Measurements from ENCODE around the gene RPS28. TPM values are rescaled to one million over a fixed set of nuclear protein-coding genes. Genes with fewer than 3 reads are reported as not detected.
A peak's percentile ranks its signal among the peaks of the same experiment; 100 is the strongest.

The RPS28 gene
- total RNA-seq, 1 experiment from 2014 or later = 1,301 TPM

- intact Hi-C loops (cut with micrococcal nuclease; ENCODE audit: unreplicated experiment) = no loop called here
- no peaks in the 10 kb centered on the region for H3K27me3 ChIP-seq (replicated peaks; ENCODE audit: insufficient read depth, low read depth, low read length, poor library complexity)
- peaks cover 22% of the 10 kb centered on the region for H3K4me1 ChIP-seq (ENCODE audit: insufficient read depth, low read length, poor library complexity, severe bottlenecking)
- ChIA-PET POLR2A (ENCODE audit: low non-redundant PET) (no interaction called here), CTCF (no interaction called here)
- no peaks in the 10 kb centered on the region for H3K9me3 ChIP-seq (ENCODE audit: low read depth, low read length, poor library complexity, severe bottlenecking)
- H3K27ac ChIP-seq (ENCODE audit: low read depth, low read length, poor library complexity, severe bottlenecking) = peak overlapping the region; percentile 93
- no TSS peak for BruUV-seq (replicated peaks)
- peak overlapping the region; percentile 89 for H3K4me3 ChIP-seq (ENCODE audit: low read depth, low read length, poor library complexity, severe bottlenecking)
- peaks cover 27% of the 10 kb centered on the region for H3K36me3 ChIP-seq (ENCODE audit: insufficient read depth, low read length, poor library complexity, severe bottlenecking)
- no peak for TF ChIP-seq EZH2 (IDR thresholded peaks at IDR 0.05; ENCODE audit: borderline replicate concordance, low read depth, low read length, poor library complexity, severe bottlenecking)
- TF ChIP-seq CTCF (conservative IDR thresholded peaks at IDR 0.05; ENCODE audit: low read depth, low read length) = no peak
- DNase-seq (ENCODE audit: low spot score) = no peak
Observed at GRCh38 chr19:8320564-8321066, 681 bp upstream of the RPS28 start.

- no peaks in the 10 kb centered on the region for H3K9me3 ChIP-seq (ENCODE audit: low read depth, low read length, poor library complexity, severe bottlenecking)
- no peak for DNase-seq (ENCODE audit: low spot score)
- peaks cover 22% of the 10 kb centered on the region for H3K4me1 ChIP-seq (ENCODE audit: insufficient read depth, low read length, poor library complexity, severe bottlenecking)
- no peaks in the 10 kb centered on the region for H3K27me3 ChIP-seq (replicated peaks; ENCODE audit: insufficient read depth, low read depth, low read length, poor library complexity)
- H3K36me3 ChIP-seq (ENCODE audit: insufficient read depth, low read length, poor library complexity, severe bottlenecking) = peaks cover 23% of the 10 kb centered on the region
- no peak for TF ChIP-seq CTCF (conservative IDR thresholded peaks at IDR 0.05; ENCODE audit: low read depth, low read length)
- TF ChIP-seq EZH2 (IDR thresholded peaks at IDR 0.05; ENCODE audit: borderline replicate concordance, low read depth, low read length, poor library complexity, severe bottlenecking) = no peak
- intact Hi-C loops (cut with micrococcal nuclease; ENCODE audit: unreplicated experiment) = no loop called here
- peak overlapping the region; percentile 93 for H3K27ac ChIP-seq (ENCODE audit: low read depth, low read length, poor library complexity, severe bottlenecking)
- CTCF ChIA-PET = no interaction called here
- no TSS peak for BruUV-seq (replicated peaks)
- POLR2A ChIA-PET (ENCODE audit: low non-redundant PET) = no interaction called here
- H3K4me3 ChIP-seq (ENCODE audit: low read depth, low read length, poor library complexity, severe bottlenecking) = peak overlapping the region; percentile 89
Observed at GRCh38 chr19:8321986-8322637, 816 bp downstream of the RPS28 start.

GRCh38 chr19:8322638-8322997, 1.3 kb downstream of the RPS28 start:
- H3K27ac ChIP-seq (ENCODE audit: low read depth, low read length, poor library complexity, severe bottlenecking) = peak overlapping the region; percentile 93

More at GRCh38 chr19:8322638-8322997, 1.3 kb downstream of the RPS28 start:
- H3K4me1 ChIP-seq (ENCODE audit: insufficient read depth, low read length, poor library complexity, severe bottlenecking) = peaks cover 22% of the 10 kb centered on the region
- BruUV-seq (replicated peaks) = no TSS peak
- peaks cover 23% of the 10 kb centered on the region for H3K36me3 ChIP-seq (ENCODE audit: insufficient read depth, low read length, poor library complexity, severe bottlenecking)
- H3K27me3 ChIP-seq (replicated peaks; ENCODE audit: insufficient read depth, low read depth, low read length, poor library complexity) = no peaks in the 10 kb centered on the region
- ChIA-PET CTCF (no interaction called here), POLR2A (ENCODE audit: low non-redundant PET) (no interaction called here)
- intact Hi-C loops (cut with micrococcal nuclease; ENCODE audit: unreplicated experiment) = no loop called here
- no peak for TF ChIP-seq CTCF (conservative IDR thresholded peaks at IDR 0.05; ENCODE audit: low read depth, low read length)
- TF ChIP-seq EZH2 (IDR thresholded peaks at IDR 0.05; ENCODE audit: borderline replicate concordance, low read depth, low read length, poor library complexity, severe bottlenecking) = no peak
- DNase-seq (ENCODE audit: low spot score) = no peak
- peak overlapping the region; percentile 89 for H3K4me3 ChIP-seq (ENCODE audit: low read depth, low read length, poor library complexity, severe bottlenecking)
- H3K9me3 ChIP-seq (ENCODE audit: low read depth, low read length, poor library complexity, severe bottlenecking) = no peaks in the 10 kb centered on the region
